T-cell (primary cell): ENCODE measurements around the gene UNC13C. TPM values are rescaled to one million over a fixed set of nuclear protein-coding genes. Genes with fewer than 3 reads are reported as not detected.

ENCODE experiments used
- ATAC-seq, 4 experiments: fragments of 200-7000 bp in 3 of 4; fragments of 150-1000 bp in 1 of 4; cut with Tn5 transposase; replicated peaks in 1 of 4; 1 replicate in 3 of 4; 2 replicates in 1 of 4; pipeline ENCODE4 v1.10.0; 2021; ENCODE audit warnings: moderate library complexity in 3 of 4, mild to moderate bottlenecking in 2 of 4, moderate number of reproducible peaks in 1 of 4
- CTCF ChIA-PET, 2 donors: fragments of 300-600 bp; sonication (Branson Sonifier 250); formaldehyde crosslinking; loops; one replicate each; lab custom pipeline; 2022; ENCODE audit warnings: antibody characterized with exemption in 2 of 2; lab: Charles Lee
- POLR2A ChIA-PET, 2 donors: fragments of 300-600 bp; sonication (Branson Sonifier 250); formaldehyde crosslinking; loops; one replicate each; lab custom pipeline; 2022; ENCODE audit warnings: antibody characterized with exemption in 2 of 2; lab: Charles Lee
- DNase-seq, 35 experiments: peaks; one replicate each; pipeline versions ENCODE4 v3.0.0 to v3.0.0-alpha.2; 2013 to 2023
- H3K27ac ChIP-seq: one replicate; pipeline ENCODE4 v1.5.1; 2013; ENCODE audit warnings: low read length
- H3K27me3 ChIP-seq, 2 experiments: replicated peaks in 1 of 2; 1 replicate in 1 of 2; 2 replicates in 1 of 2; pipeline versions ENCODE4 v1.6.1 to v1.7.0; 2013; ENCODE audit warnings: low read length in 1 of 2, mixed read lengths in 1 of 2; ENCODE audit not compliant: control insufficient read depth in 2 of 2, insufficient read depth in 2 of 2; ENCODE audit errors: extremely low read depth in 1 of 2
- H3K36me3 ChIP-seq, 2 donors: 1 replicate in 1 of 2; 2 replicates in 1 of 2; pipeline versions ENCODE4 v1.6.1 to v1.7.0; 2013; ENCODE audit warnings: low read length in 1 of 2; ENCODE audit not compliant: control insufficient read depth in 2 of 2, insufficient read depth in 1 of 2; ENCODE audit errors: extremely low read depth in 1 of 2
- H3K4me1 ChIP-seq, 2 experiments: 1 replicate in 1 of 2; 2 replicates in 1 of 2; pipeline versions ENCODE4 v1.6.1 to v1.7.0; 2013; ENCODE audit warnings: low read length in 2 of 2, mixed read lengths in 1 of 2; ENCODE audit not compliant: insufficient read depth in 2 of 2, control insufficient read depth in 1 of 2; ENCODE audit errors: extremely low read depth in 1 of 2
- H3K4me3 ChIP-seq, 2 donors: 1 replicate in 1 of 2; 2 replicates in 1 of 2; pipeline versions ENCODE4 v1.5.1 to v1.7.0; 2013; ENCODE audit warnings: mild to moderate bottlenecking in 2 of 2, low read length in 1 of 2, moderate library complexity in 1 of 2; ENCODE audit not compliant: control insufficient read depth in 1 of 2; ENCODE audit errors: extremely low read depth in 1 of 2
- H3K9me3 ChIP-seq: 2 replicates; pipeline ENCODE4 v1.7.0; 2013
- H3K27ac Mint-ChIP-seq, 2 donors: one replicate each; pipeline ENCODE4 v1.8.0; 2020 to 2021; ENCODE audit warnings: mild to moderate bottlenecking in 2 of 2, mixed read lengths in 2 of 2
- H3K27me3 Mint-ChIP-seq, 2 donors: one replicate each; pipeline ENCODE4 v1.8.0; 2021 to 2022; ENCODE audit warnings: mixed read lengths in 2 of 2
- H3K36me3 Mint-ChIP-seq: one replicate; pipeline ENCODE4 v1.8.0; 2021; ENCODE audit warnings: mixed read lengths
- H3K4me1 Mint-ChIP-seq, 3 donors: one replicate each; pipeline ENCODE4 v1.8.0; 2020 to 2022; ENCODE audit warnings: mixed read lengths in 3 of 3, mild to moderate bottlenecking in 1 of 3
- H3K4me3 Mint-ChIP-seq, 3 donors: one replicate each; pipeline ENCODE4 v1.8.0; 2020 to 2022; ENCODE audit warnings: mild to moderate bottlenecking in 3 of 3, mixed read lengths in 3 of 3, moderate library complexity in 3 of 3
- H3K9me3 Mint-ChIP-seq, 3 donors: one replicate each; pipeline ENCODE4 v1.8.0; 2020 to 2022; ENCODE audit warnings: mixed read lengths in 3 of 3
- WGBS: methylation state at CpG from one replicate; pipeline ENCODE4 v1.1.5; 2013; ENCODE audit warnings: missing lambda C conversion rate; ENCODE audit not compliant: insufficient coverage; 5-methylcytosine and 5-hydroxymethylcytosine counted together
- total RNA-seq, 35 experiments: library from RNA in 6 of 35; stranded (reverse) in 6 of 35; fragments of 120-200 nt in 1 of 35; gene quantifications; one replicate each; pipeline versions ENCODE4 v1.2.1 to v1.2.4 and lab custom pipeline; 2013 to 2026

Gene UNC13C
- total RNA-seq, 5 donors from 2014 or later (not counting 1 experiment from before 2014, with no cell fraction given), result not detected

GRCh38 chr15:54506977-54507524 is 528.8 kb downstream of the UNC13C start:
- Histone ChIP-seq H3K36me3 (no peaks in the 10 kb centered on the region), H3K4me1 (no peaks in the 10 kb centered on the region), H3K4me3 (no peak overlapping the region), H3K9me3 (no peaks in the 10 kb centered on the region), H3K27ac (no peak overlapping the region), H3K27me3 (no peaks in the 10 kb centered on the region)
- H3K4me3 Mint-ChIP-seq, result no peak overlapping the region
- no peaks in the 10 kb centered on the region for H3K9me3 Mint-ChIP-seq
- no peaks in the 10 kb centered on the region for H3K36me3 Mint-ChIP-seq
- ChIA-PET POLR2A (interaction anchor here in 1 of 2 donors (0.6 kb wide), 1 partner anchor 76 kb away, joined by 3 read pairs; no protein-coding TSS in a partner anchor), CTCF (no interaction called here)
- no peaks in the 10 kb centered on the region for H3K27me3 Mint-ChIP-seq
- H3K27ac Mint-ChIP-seq, result no peak overlapping the region
- DNase-seq, result no peak
- no peaks in the 10 kb centered on the region for H3K4me1 Mint-ChIP-seq
- ATAC-seq, result no peak

GRCh38 chr15:54514601-54515000 is 536.4 kb downstream of the UNC13C start:
- no peak overlapping the region for H3K27ac Mint-ChIP-seq
- POLR2A ChIA-PET, result no interaction called here
- H3K27ac ChIP-seq, result no peak overlapping the region

DNA sequence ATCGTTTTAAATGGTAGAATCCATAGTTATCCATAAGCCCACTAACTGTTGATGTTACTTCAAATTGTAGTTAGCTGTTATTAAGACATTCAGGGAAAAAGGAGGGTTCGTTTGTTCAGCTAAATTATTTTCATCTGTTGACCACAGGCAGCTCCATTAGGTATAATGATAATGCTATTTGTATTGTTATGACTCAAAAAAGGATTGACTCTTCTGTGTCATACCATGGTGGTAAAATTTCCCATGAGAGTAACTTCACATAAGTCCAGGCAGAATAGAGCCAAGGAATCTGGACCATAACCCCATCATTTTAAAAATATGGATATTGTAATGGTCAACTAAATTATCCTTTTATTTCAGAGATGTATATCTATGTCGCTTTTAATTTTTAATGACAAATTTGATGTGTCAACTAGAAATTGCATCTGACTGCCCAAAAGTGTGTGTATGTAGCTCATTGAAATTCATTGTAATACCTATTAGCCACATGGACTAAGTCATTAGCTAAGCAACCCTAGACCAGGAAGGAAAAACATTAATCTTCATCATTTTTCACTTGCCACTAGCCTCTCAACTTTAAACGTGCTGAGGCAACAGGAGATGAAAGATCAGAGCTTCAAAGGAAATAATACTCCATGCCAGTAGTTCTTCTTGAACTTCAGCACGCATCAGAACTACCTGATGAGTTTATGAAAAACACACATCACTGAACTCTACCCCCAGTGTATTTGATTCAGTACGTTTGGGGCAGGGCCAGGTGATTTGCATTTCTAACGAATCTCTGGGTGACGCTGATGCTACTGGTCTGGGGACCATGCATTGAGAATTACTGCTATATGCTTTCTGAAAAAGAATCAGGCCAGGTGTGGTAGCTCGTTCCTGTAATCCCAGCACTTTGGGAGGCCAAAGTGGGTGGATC is 537.7 kb downstream of the UNC13C start:
- Mint-ChIP-seq H3K9me3 (no peaks in the 10 kb centered on the region), H3K4me3 (no peak overlapping the region)
- 85% methylated on average over 4 of the region's 9 CpGs for WGBS

More at GRCh38 chr15:54514601-54515000, 536.4 kb downstream of the UNC13C start:
- no peaks in the 10 kb centered on the region for H3K36me3 ChIP-seq
- no peaks in the 10 kb centered on the region for H3K9me3 ChIP-seq
- H3K27me3 ChIP-seq, result no peaks in the 10 kb centered on the region
- H3K9me3 Mint-ChIP-seq, result no peaks in the 10 kb centered on the region
- H3K4me1 Mint-ChIP-seq, result peaks cover 10 to 14% (median 13%) of the 10 kb centered on the region in 3 donors
- no peaks in the 10 kb centered on the region for H3K36me3 Mint-ChIP-seq
- H3K4me3 Mint-ChIP-seq, result no peak overlapping the region
- WGBS, result no CpG with 5 or more reads among the region's 2 CpGs
- ATAC-seq (no peak), DNase-seq (no peak)
- peaks cover 0 to 8% of the 10 kb centered on the region in 2 experiments for H3K4me1 ChIP-seq
- H3K27me3 Mint-ChIP-seq, result no peaks in the 10 kb centered on the region
- no peak overlapping the region for H3K4me3 ChIP-seq
- CTCF ChIA-PET, result interaction anchor here in 1 of 2 donors (0.5 kb wide), 1 partner anchor 777 kb away, joined by 3 read pairs; no protein-coding TSS in a partner anchor

GRCh38 chr15:54517366-54517765 is 539.1 kb downstream of the UNC13C start:
- DNase-seq (no peak), ATAC-seq (no peak)
- H3K4me1 ChIP-seq, result peaks cover 0 to 22% of the 10 kb centered on the region in 2 experiments
- H3K36me3 ChIP-seq, result no peaks in the 10 kb centered on the region
- no peak overlapping the region for H3K27ac ChIP-seq
- Mint-ChIP-seq H3K27me3 (no peaks in the 10 kb centered on the region), H3K36me3 (no peaks in the 10 kb centered on the region), H3K4me3 (no peak overlapping the region), H3K9me3 (no peaks in the 10 kb centered on the region), H3K27ac (no peak overlapping the region), H3K4me1 (peaks cover 22 to 33% (median 27%) of the 10 kb centered on the region in 3 donors)
- no peak overlapping the region for H3K4me3 ChIP-seq
- CTCF ChIA-PET, result no interaction called here
- WGBS, result no CpG with 5 or more reads among the region's 2 CpGs
- no peaks in the 10 kb centered on the region for H3K9me3 ChIP-seq
- POLR2A ChIA-PET, result no interaction called here
- no peaks in the 10 kb centered on the region for H3K27me3 ChIP-seq

More for the DNA sequence above, 537.7 kb downstream of the UNC13C start:
- Mint-ChIP-seq H3K36me3 (no peaks in the 10 kb centered on the region), H3K27me3 (no peaks in the 10 kb centered on the region), H3K4me1 (peaks cover 22 to 26% (median 25%) of the 10 kb centered on the region in 3 donors), H3K27ac (no peak overlapping the region)
- Histone ChIP-seq H3K4me1 (peaks cover 0 to 20% of the 10 kb centered on the region in 2 experiments), H3K4me3 (no peak overlapping the region), H3K9me3 (no peaks in the 10 kb centered on the region), H3K36me3 (no peaks in the 10 kb centered on the region), H3K27me3 (no peaks in the 10 kb centered on the region), H3K27ac (no peak overlapping the region)
- ATAC-seq, result no peak
- no peak for DNase-seq
- POLR2A ChIA-PET, result no interaction called here
- CTCF ChIA-PET, result interaction anchor here in 1 of 2 donors (0.6 kb wide), 1 partner anchor 1130 kb away, joined by 4 read pairs; no protein-coding TSS in a partner anchor

GRCh38 chr15:54518156-54518882 is 540.1 kb downstream of the UNC13C start:
- CTCF ChIA-PET, result no interaction called here

GRCh38 chr15:54519577-54519976 is 541.3 kb downstream of the UNC13C start:
- peak overlapping the region; percentile 22 to 43 (median 40) for H3K4me3 Mint-ChIP-seq
- no peak overlapping the region for H3K27ac Mint-ChIP-seq
- H3K4me1 Mint-ChIP-seq, result peaks cover 22 to 33% (median 27%) of the 10 kb centered on the region in 3 donors
- no peaks in the 10 kb centered on the region for H3K27me3 Mint-ChIP-seq
- H3K9me3 ChIP-seq, result no peaks in the 10 kb centered on the region
- no peak overlapping the region for H3K27ac ChIP-seq
- no peaks in the 10 kb centered on the region for H3K27me3 ChIP-seq
- ATAC-seq (peak in 2 of 4 experiments; percentile 35 to 71), DNase-seq (peak in 1 of 35 experiments; percentile 17)
- no peaks in the 10 kb centered on the region for H3K36me3 Mint-ChIP-seq
- no CpG with 5 or more reads among the region's 5 CpGs for WGBS
- POLR2A ChIA-PET, result no interaction called here
- peaks cover 0 to 22% of the 10 kb centered on the region in 2 experiments for H3K4me1 ChIP-seq
- CTCF ChIA-PET, result no interaction called here
- H3K36me3 ChIP-seq, result no peaks in the 10 kb centered on the region
- no peak overlapping the region for H3K4me3 ChIP-seq
- H3K9me3 Mint-ChIP-seq, result no peaks in the 10 kb centered on the region

More at GRCh38 chr15:54518156-54518882, 540.1 kb downstream of the UNC13C start:
- Mint-ChIP-seq H3K27ac (no peak overlapping the region), H3K36me3 (no peaks in the 10 kb centered on the region), H3K27me3 (no peaks in the 10 kb centered on the region), H3K9me3 (no peaks in the 10 kb centered on the region), H3K4me1 (peaks cover 22 to 33% (median 27%) of the 10 kb centered on the region in 3 donors), H3K4me3 (no peak overlapping the region)
- H3K4me1 ChIP-seq, result peaks cover 0 to 22% of the 10 kb centered on the region in 2 experiments
- H3K4me3 ChIP-seq, result no peak overlapping the region
- no peaks in the 10 kb centered on the region for H3K36me3 ChIP-seq
- H3K9me3 ChIP-seq, result no peaks in the 10 kb centered on the region
- no peak overlapping the region for H3K27ac ChIP-seq
- POLR2A ChIA-PET, result no interaction called here
- DNase-seq (no peak), ATAC-seq (no peak)
- H3K27me3 ChIP-seq, result no peaks in the 10 kb centered on the region
- 100% methylated on average over 1 of the region's 5 CpGs for WGBS
